GM12892 (cell line): ENCODE data around the gene TRIM4. TPM values are rescaled to one million over a fixed set of nuclear protein-coding genes. Genes with fewer than 3 reads are reported as not detected.
"Not testable (repeated sequence)": the region's sequence is repeated elsewhere in the genome, so short reads cannot be mapped to it uniquely, and the experiment has no call there.

Experiments used
- DNase-seq: peaks from one replicate; pipeline ENCODE4 v3.0.0; 2011; ENCODE audit not compliant: insufficient read length
- FAIRE-seq: peaks from 2 replicates; lab custom pipeline; 2011; peaks lifted over from hg19 to GRCh38; lab: Jason Lieb, UNC
- POLR2A ChIP-seq: IDR thresholded peaks from 2 replicates; pipeline ENCODE4 v1.6.1; 2011; ENCODE audit warnings: low read depth, low read length, control low read depth
- POLR2AphosphoS5 ChIP-seq: IDR thresholded peaks from 2 replicates; pipeline ENCODE4 v1.6.1; 2011; ENCODE audit warnings: low read depth, low read length, control low read depth
- TAF1 ChIP-seq: IDR thresholded peaks from 2 replicates; pipeline ENCODE4 v1.6.1; 2011; ENCODE audit warnings: low read depth, mild to moderate bottlenecking, control low read depth, low read length, borderline replicate concordance
- polyA plus RNA-seq: library from polyadenylated mRNA; unstranded; fragments of >200 nt; gene quantifications from one replicate; pipeline ENCODE4 v1.2.1, GENCODE V29; 2012; ENCODE audit warnings: missing spikeins, inconsistent platforms; ENCODE audit not compliant: missing spikeins

The TRIM4 gene, protein sequence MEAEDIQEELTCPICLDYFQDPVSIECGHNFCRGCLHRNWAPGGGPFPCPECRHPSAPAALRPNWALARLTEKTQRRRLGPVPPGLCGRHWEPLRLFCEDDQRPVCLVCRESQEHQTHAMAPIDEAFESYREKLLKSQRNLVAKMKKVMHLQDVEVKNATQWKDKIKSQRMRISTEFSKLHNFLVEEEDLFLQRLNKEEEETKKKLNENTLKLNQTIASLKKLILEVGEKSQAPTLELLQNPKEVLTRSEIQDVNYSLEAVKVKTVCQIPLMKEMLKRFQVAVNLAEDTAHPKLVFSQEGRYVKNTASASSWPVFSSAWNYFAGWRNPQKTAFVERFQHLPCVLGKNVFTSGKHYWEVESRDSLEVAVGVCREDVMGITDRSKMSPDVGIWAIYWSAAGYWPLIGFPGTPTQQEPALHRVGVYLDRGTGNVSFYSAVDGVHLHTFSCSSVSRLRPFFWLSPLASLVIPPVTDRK
- polyA plus RNA-seq = 18.8 TPM

GRCh38 chr7:99918959-99919813 is at the start of gene TRIM4:
TRIM4 (minus strand) TSS chr7:99919530; CDS start chr7:99919401, 129 bp downstream.
- peak; percentile 92 for DNase-seq
- peak; percentile 91 for FAIRE-seq
- TF ChIP-seq POLR2AphosphoS5 = peak; percentile 93
- peak; percentile 74 for TF ChIP-seq TAF1
- peak; percentile 93 for TF ChIP-seq POLR2A

- FAIRE-seq (no peak), DNase-seq (no peak)
- TF ChIP-seq TAF1 = no peak
- no peak for TF ChIP-seq POLR2AphosphoS5
- TF ChIP-seq POLR2A = no peak
These were observed 39.4 kb upstream of the TRIM4 start for GRCh38 chr7:99958564-99959227.

DNA sequence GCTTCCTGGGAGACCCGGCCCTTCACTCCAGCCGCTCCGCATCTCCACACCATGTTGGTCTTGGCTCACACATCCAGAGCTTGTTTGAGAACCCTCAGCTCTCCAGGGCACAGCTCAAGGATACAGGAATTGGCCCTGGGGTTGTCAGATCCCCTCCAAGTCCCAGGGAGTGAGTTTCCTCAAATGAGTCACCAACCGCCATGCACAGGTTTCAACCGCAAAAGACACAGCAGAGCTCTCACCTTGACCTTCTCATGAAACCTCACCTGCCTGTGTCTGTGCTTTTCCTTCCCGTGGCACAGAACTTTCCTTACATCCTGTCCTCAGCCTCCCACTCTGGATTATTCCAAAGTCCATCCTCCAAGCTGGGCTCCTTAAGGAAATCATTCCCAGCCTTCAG is 35.9 kb upstream of the TRIM4 start:
- no peak for FAIRE-seq
- TF ChIP-seq POLR2A = no peak
- TF ChIP-seq POLR2AphosphoS5 = no peak
- no peak for TF ChIP-seq TAF1

DNA sequence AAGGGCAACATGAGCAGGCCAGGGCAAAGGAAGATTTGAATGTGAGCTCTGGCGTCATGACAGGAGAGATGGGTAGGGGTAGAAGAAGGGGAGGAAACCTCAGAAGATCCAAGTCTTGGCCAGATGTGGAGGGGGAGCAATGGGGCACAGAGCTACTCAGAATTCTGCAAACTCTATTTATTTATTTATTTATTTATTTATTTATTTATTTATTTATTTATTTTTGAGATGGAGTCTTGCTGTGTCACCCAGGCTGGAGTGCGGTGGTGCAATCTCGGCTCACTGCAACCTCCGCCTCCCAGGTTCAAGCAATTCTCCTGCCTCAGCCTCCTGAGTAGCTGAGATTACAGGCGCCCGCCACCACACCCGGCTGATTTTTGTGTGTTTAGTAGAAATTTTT is 35.3 kb upstream of the TRIM4 start:
- FAIRE-seq, DNase-seq: not testable (repeated sequence)

More for the DNA sequence above, 35.9 kb upstream of the TRIM4 start:
- no peak for DNase-seq

DNA sequence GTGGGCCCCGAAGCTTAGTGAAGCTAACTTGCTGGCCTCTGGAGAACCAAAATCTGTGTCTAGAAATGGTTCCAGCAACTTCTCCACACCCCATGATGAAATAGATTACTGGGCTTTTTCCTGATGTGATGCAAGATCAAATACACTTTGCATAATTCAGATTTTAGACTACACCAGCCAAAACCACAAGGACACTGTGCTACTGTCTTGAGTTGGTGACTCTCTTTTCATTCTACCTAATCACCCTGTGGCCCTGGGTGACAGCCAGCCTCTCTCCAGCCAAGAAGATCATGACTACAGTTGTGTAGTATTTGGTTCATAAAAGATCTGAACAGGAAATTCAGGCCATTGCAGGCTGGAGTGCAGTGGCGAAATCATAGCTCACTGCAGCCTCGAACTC is 34.3 kb upstream of the TRIM4 start:
- TF ChIP-seq POLR2A (no peak), TAF1 (no peak), POLR2AphosphoS5 (no peak)
- DNase-seq = no peak
- no peak for FAIRE-seq

DNA sequence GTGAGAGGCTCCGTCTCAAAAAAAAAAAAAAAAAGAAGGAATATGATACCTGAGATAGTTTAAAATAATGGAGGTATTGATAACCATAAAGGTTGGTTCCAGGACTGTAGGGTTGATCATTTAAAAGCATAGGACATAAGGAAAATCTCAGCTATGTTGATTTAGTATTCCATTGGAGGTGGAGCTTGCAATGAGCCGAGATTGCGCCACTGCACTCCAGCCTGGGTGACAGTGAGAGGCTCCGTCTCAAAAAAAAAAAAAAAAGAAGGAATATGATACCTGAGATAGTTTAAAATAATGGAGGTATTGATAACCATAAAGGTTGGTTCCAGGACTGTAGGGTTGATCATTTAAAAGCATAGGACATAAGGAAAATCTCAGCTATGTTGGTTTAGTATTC is 33.3 kb upstream of the TRIM4 start:
- not testable (repeated sequence) for FAIRE-seq, DNase-seq

- FAIRE-seq, DNase-seq: not testable (repeated sequence)
These were observed 31.5 kb upstream of the TRIM4 start for GRCh38 chr7:99950819-99951218.

GRCh38 chr7:99949645-99950228 is 30.4 kb upstream of the TRIM4 start:
- FAIRE-seq (no peak), DNase-seq (no peak)
- TF ChIP-seq TAF1 (no peak), POLR2A (no peak), POLR2AphosphoS5 (no peak)

- DNase-seq = no peak
- TF ChIP-seq POLR2A = no peak
- no peak for TF ChIP-seq TAF1
- TF ChIP-seq POLR2AphosphoS5 = no peak
These were observed 28.3 kb upstream of the TRIM4 start for GRCh38 chr7:99947608-99948007.

GRCh38 chr7:99944497-99945070 is 25.3 kb upstream of the TRIM4 start:
- DNase-seq (no peak), FAIRE-seq (no peak)

More at GRCh38 chr7:99947608-99948007, 28.3 kb upstream of the TRIM4 start:
- no peak for FAIRE-seq

More at GRCh38 chr7:99944497-99945070, 25.3 kb upstream of the TRIM4 start:
- TF ChIP-seq POLR2A (no peak), TAF1 (no peak), POLR2AphosphoS5 (no peak)
